HG03175 (cell line): Measurements from ENCODE around the gene MED27.

ENCODE experiments used
- ATAC-seq: cut with Tn5 transposase; IDR thresholded peaks from one replicate; pipeline ENCODE4 v1.9.1; 2021; ENCODE audit warnings: mild to moderate bottlenecking, moderate library complexity; ENCODE audit not compliant: unreplicated experiment

MED27 gene

GRCh38 chr9:131823701-131824146 lies 255.9 kb downstream of the MED27 start:
- ATAC-seq = no peak

DNA sequence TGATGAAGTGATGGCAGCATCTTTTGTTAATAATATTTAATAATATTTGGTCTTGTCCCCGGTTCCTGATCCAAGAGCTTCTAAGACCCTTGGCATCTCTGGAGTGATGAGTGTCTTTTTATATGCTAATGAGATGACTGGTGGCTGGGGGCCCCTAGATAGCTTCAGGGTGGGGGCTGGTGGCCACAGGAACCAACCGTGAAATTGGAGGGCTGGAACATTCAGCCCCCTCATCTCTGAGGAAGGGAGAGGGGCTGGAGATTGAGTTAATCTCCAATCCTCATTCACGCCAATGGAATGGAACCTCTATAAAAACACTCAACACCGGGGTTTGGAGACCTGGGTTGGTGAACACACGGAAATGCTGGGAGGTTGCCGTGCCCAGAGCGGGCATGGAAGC lies 261.6 kb downstream of the MED27 start:
- ATAC-seq = no peak

DNA sequence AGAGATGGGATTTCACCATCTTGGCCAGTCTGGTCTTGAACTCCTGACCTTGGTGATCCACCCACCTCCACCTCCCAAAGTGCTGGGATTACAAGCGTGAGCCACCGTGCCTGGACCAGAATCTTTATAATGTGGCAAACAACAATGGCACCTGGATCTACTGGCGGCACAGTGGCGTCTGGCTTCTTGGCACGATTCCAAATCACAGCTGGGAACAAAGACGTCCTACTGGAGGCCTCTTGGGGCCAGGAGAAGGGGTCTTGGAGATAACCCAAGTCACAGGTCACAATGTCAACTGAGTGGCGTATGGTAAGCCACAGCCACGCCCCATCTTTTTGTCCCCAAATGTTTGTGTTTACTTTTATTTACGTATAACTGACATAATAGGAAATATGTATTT lies 262.0 kb downstream of the MED27 start:
- no peak for ATAC-seq

GRCh38 chr9:131817073-131817472 lies 262.6 kb downstream of the MED27 start:
- ATAC-seq = no peak

- no peak for ATAC-seq
Measured at GRCh38 chr9:131815970-131816873, 263.4 kb downstream of the MED27 start.

DNA sequence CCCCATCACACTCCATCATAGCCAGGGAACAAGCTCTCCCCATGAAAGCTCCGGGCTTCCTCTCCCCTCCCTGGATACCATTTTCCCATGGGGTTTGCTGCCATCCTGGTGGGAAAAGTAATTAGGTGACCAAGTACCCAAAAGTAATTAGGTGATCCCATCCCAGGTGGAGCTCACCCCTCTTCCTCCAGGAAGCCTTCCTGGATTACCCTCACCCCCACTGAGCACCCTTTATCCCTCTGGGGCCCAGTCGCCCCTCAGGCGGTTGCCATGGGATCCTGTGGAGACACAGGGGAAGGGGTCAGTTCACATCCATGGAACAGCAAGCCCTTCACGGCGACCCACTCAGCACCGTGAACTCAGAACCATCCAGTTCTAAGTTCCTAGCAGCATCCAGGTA lies 265.0 kb downstream of the MED27 start:
- ATAC-seq = no peak

- no peak for ATAC-seq
Measured at GRCh38 chr9:131813116-131813515, 266.6 kb downstream of the MED27 start.

GRCh38 chr9:131812116-131812790 lies 267.4 kb downstream of the MED27 start:
- no peak for ATAC-seq

DNA sequence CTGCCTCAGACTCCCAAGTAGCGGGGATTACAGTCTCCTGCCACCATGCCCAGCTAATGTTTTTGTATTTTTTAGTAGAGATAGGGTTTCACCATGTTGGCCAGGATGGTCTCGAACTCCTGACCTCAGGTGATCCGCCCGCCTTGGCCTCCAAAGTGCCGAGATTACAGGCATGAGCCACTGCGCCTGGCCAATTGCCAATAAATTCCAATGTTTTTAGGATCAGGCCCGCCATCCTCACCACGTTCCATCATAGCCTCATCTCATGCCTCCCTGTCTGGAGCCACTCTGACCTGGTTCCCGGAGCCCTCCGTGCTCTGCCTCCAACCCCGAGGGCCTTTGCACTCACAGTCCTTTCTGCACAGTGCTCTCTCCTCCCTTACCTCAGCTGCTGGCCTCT lies 268.3 kb downstream of the MED27 start:
- ATAC-seq = no peak

DNA sequence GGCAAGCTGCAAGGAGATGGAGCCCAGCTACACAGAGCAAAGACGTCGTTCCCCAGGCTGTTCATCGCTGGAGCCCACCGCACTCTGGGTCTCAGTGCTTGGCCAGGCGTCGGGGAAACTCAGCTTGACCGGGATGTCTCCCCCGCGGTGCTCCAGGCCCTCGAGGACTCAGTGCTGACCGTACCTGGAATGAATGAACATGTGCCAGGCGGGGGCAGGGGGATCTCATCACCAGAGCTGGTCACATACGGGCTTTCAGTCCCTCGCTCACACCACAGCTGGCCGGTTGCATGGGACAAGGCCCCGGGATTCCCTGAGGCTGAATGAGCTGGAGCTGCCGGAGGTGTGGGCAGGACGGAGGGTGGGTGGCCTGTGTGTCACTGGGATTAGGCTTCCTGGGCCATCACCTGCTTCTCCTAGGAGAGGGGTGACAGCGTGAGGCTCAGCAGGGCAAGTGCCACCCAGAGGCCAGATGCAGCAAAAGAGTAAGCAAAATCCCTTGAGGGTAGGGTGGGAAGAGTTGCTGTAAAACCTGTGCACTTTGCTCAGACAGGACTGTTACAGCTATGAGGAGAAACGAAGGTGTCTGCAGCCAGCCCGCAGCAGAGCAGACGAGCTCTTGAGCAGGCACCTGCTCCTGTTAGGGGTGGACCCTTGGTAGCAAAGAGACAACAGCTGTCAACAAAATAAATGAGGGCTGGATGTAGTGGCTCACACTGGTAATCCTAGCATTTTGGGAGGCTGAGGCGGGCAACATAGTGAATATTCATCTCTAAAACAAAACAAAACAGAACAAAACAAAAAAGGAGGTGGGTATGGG lies 269.1 kb downstream of the MED27 start:
- ATAC-seq = no peak
